T47D (cell line): Measurements from ENCODE around the gene IFI30.
A peak's percentile ranks its signal among the peaks of the same experiment; 100 is the strongest.

Experiments used
- DNase-seq, 2 experiments: peaks; one replicate each; pipeline versions ENCODE4 v3.0.0 to v3.0.0-alpha.2; 2011 to 2012; ENCODE audit warnings: low read depth in 1 of 2, low spot score in 1 of 2
- JUND ChIP-seq: IDR thresholded peaks from 2 replicates; pipeline ENCODE4 v1.6.1; 2012; ENCODE audit warnings: low read depth
- in situ Hi-C: cut with HindIII; loops from 2 replicates; pipeline ENCODE4 v1.10.0; 2016; ENCODE audit warnings: low sequenced_read_pairs, low pct_unique_long_range_greater_than_20kb

The IFI30 gene

GRCh38 chr19:18173572-18174288, at the start of gene IFI30:
TSS of gene IFI30 (plus strand) at chr19:18173813. CDS start at chr19:18173842, 29 bp downstream.
- TF ChIP-seq JUND, result no peak
- DNase-seq, result peak; percentile 49 to 76
- in situ Hi-C loops, result no loop called here

- no peak for TF ChIP-seq JUND
- DNase-seq, result no peak
- in situ Hi-C loops, result no loop called here
Observed at GRCh38 chr19:18123819-18124218, 49.8 kb upstream of the IFI30 start.

- TF ChIP-seq JUND, result no peak
- DNase-seq, result no peak
- in situ Hi-C loops, result no loop called here
Observed at GRCh38 chr19:18126097-18126496, 47.5 kb upstream of the IFI30 start.

GRCh38 chr19:18128044-18128443, 45.6 kb upstream of the IFI30 start:
- TF ChIP-seq JUND, result no peak
- in situ Hi-C loops, result no loop called here
- no peak for DNase-seq

GRCh38 chr19:18128805-18129204, 44.8 kb upstream of the IFI30 start:
- no peak for DNase-seq
- TF ChIP-seq JUND, result no peak
- in situ Hi-C loops, result no loop called here

DNA sequence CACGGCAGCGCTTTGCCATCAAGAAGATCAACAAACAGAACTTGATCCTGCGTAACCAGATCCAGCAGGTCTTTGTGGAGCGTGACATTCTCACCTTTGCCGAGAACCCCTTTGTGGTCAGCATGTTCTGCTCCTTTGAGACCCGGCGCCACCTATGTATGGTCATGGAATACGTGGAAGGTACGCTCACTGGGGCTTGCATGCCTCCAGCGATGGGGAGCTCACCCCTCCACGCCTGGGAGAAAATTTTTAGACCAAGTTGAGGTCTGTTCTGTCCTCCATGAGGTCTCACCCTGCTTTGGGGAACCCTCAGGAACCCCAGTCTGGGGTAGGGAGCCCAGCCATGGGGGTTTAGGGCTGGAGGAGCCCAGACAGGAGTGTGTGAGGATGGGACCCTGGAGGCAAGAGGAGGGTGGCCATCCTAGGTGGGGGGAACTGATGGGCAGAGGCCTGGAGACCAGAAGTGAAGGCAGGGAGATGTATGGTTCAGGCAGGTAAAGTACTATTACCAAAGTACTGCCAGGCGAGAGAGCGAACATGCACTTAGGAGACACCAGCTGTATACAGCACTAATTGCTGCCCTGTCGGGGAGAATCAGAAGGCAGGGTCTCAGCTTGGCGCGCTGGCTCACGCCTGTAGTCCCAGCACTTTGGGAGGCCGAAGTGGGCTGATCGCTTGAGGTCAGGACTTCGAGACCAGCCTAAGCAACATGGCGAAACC, 42.9 kb upstream of the IFI30 start:
- in situ Hi-C loops, result no loop called here
- DNase-seq, result peak in 1 of 2 experiments; percentile 33
- no peak for TF ChIP-seq JUND

- TF ChIP-seq JUND, result no peak
- in situ Hi-C loops, result no loop called here
- DNase-seq, result no peak
Observed at GRCh38 chr19:18131841-18132596, 41.6 kb upstream of the IFI30 start.

GRCh38 chr19:18135712-18136584, 37.7 kb upstream of the IFI30 start:
- no peak for TF ChIP-seq JUND
- in situ Hi-C loops, result no loop called here
- no peak for DNase-seq

DNA sequence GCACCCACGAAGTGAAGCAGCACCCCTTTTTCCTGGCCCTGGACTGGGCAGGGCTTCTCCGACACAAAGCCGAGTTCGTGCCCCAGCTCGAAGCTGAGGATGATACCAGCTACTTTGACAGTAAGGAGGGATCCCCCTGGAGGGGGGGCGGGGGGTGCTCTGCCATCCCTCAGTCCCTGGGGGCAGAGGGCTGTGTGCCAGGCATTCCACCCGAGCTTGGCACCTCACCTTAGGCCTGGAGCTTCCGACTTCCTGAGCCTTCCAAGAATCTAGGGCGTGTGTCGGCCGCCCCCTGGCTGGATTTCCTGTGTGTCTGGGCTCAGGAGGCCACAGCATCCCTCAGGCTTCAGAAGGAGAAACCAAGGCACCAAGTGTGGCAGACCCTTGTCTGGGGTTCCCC, 36.4 kb upstream of the IFI30 start:
- no peak for DNase-seq
- in situ Hi-C loops, result no loop called here
- no peak for TF ChIP-seq JUND

DNA sequence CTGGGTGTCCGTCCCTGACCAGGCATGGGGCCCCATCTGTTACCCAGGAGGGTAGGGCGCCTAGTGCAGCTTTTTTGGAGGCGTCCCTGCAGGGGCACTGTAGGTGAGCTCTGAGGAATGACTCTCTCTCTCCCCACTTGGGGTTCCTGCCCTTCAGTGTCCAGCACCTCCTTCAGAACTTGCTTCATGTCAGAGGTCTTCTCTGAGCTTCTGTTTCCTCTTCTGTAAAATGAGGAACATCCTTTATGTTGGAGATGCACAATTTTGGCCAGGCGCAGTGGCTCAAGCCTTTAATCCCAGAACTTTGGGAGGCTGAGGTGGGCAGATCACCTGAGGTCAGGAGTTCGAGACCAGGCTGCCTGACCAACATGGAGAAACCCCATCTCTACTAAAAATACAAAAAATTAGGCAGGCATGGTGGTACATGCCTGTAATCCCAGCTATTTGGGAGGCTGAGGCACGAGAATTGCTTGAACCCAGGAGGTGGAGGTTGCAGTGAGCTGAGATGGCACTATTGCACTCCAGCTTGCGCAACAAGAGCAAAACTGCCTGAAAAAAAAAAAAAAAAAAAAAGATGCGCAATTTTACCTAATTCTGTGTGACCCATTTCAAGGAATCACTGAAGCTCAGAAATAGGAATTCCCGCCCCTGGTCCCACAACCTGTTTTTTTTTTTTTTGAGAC, 35.8 kb upstream of the IFI30 start:
- TF ChIP-seq JUND, result no peak
- in situ Hi-C loops, result no loop called here
- DNase-seq, result no peak

DNA sequence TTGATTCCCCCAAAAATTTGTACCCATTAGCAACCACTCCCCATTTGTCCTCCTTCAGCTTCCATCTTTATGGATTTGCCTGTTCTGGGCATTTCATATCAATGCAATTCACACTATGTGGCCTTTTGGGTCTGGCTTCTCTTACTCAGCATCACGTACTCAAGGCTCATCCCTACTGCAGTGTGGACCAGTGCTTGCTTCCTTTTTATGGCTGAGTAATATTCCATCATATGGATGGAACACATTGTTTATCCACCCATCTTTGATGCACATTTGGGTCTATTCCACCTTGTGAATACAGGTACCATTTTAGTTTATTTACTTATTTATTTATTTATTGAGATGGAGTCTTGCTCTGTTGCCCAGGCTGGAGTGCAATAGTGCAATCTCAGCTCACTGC, 33.1 kb upstream of the IFI30 start:
- in situ Hi-C loops, result no loop called here
- no peak for TF ChIP-seq JUND
- no peak for DNase-seq

GRCh38 chr19:18141031-18141430, 32.6 kb upstream of the IFI30 start:
- in situ Hi-C loops, result no loop called here
- DNase-seq, result no peak

More at GRCh38 chr19:18141031-18141430, 32.6 kb upstream of the IFI30 start:
- TF ChIP-seq JUND, result no peak
